ENCODE data around the gene IRF2.

Gene IRF2

DNA sequence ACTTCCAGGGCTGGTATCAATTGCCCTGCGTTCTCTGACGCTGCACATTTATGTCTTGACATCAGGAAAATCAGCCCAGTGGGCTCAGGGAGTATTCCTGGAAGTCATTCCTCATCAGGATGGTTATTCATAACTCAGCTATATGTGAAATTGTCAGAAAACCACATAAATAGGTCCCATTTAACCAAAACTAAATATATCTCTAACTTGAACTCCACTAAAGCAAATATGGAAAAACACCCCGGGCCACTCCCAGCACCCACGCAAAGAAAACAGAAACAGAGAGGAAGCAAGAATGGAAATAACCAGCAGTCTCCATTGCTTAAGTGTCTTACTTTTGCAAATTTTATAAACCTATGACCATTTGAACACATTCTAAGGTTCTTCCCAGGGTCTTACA is 112.0 kb downstream of the IRF2 start:
- DNase-seq (ENCODE audit: low spot score), result no peak
- in situ Hi-C loops (cut with MboI; ENCODE audit: low sequenced_read_pairs, unreplicated experiment), result no loop called here
- TF ChIP-seq, protein P1, sequence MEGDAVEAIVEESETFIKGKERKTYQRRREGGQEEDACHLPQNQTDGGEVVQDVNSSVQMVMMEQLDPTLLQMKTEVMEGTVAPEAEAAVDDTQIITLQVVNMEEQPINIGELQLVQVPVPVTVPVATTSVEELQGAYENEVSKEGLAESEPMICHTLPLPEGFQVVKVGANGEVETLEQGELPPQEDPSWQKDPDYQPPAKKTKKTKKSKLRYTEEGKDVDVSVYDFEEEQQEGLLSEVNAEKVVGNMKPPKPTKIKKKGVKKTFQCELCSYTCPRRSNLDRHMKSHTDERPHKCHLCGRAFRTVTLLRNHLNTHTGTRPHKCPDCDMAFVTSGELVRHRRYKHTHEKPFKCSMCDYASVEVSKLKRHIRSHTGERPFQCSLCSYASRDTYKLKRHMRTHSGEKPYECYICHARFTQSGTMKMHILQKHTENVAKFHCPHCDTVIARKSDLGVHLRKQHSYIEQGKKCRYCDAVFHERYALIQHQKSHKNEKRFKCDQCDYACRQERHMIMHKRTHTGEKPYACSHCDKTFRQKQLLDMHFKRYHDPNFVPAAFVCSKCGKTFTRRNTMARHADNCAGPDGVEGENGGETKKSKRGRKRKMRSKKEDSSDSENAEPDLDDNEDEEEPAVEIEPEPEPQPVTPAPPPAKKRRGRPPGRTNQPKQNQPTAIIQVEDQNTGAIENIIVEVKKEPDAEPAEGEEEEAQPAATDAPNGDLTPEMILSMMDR (IDR thresholded peaks at IDR 0.05; ENCODE audit: borderline replicate concordance, control extremely low read depth, extremely low read depth, insufficient read depth, missing control alignments), result no peak

DNA sequence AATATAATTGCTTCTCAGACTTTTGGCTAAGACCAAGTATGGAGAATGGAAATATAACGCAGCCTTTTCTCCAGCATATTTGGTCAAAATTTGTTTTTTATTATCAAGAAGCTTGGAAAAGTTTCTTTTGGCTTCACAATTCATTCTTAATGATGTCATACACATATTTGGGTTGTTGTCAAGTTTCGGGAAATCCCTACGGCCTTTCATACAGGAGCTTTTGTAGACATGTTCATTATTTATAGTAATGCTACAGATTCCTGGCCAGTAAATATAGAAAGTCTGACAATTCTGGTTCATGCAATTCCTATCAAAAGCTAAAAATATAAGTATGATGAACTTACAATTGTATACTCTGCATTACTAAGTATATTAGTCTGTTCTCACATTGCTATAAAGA is 112.9 kb downstream of the IRF2 start:
- in situ Hi-C loops (cut with MboI; ENCODE audit: low sequenced_read_pairs, unreplicated experiment), result no loop called here
- no peak for DNase-seq (ENCODE audit: low spot score)
- TF ChIP-seq, protein P1 (IDR thresholded peaks at IDR 0.05; ENCODE audit: borderline replicate concordance, control extremely low read depth, extremely low read depth, insufficient read depth, missing control alignments), result no peak

DNA sequence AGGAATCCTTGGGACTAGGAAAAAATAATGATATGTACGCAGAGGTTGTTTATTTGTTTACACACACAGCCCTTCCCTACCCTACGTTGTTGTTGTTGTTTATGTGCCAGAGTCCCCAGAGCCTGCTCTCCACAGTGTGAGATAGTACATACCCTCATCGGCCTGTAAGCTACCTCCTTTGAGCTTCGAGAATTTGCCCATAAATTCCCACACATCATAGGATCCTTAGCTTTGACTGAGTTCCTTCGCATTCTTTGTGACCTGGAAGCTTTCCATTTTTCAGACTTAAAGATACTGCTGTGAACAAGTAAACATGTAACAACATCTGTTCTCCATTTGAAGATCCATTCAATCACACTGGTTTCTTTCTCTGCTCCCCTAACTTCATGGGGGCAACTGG is 114.5 kb downstream of the IRF2 start:
- in situ Hi-C loops (cut with MboI; ENCODE audit: low sequenced_read_pairs, unreplicated experiment), result no loop called here
- DNase-seq (ENCODE audit: low spot score), result no peak
- TF ChIP-seq, protein P1 (IDR thresholded peaks at IDR 0.05; ENCODE audit: borderline replicate concordance, control extremely low read depth, extremely low read depth, insufficient read depth, missing control alignments), result no peak

DNA sequence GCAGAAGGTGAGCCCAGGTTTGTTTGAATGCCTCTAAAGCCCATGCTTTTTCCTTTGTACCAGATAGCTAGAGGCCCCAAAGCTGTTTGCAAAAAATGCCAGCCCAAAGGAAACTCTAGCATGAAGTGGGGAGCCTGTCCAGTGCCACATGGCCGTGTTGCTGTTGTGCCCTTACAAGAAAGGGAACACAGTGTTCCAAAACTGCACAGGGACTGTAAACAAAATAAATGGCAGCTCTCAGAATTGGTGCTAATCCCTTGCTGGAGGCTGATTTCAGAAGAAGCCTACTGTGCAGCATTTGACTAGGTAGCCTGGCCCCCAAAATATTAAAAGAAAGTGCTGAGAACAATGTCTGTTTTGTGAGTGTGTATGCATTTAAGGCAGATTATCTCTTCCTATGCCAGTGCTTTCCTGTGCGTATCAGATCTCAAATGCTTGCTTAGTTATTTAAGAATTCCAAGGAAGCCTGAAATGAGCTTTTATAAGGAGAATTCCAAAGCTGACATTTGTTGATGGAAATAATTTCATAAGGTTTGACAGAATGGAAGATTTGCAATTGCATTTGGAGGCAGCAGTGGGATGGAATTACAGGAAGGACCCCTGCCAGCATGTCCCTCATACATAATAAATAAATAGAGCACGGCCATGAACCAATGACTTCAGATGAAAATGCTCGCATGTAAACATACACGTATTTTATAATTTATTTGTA is 115.7 kb downstream of the IRF2 start:
- no peak for DNase-seq (ENCODE audit: low spot score)
- TF ChIP-seq, protein P1 (IDR thresholded peaks at IDR 0.05; ENCODE audit: borderline replicate concordance, control extremely low read depth, extremely low read depth, insufficient read depth, missing control alignments), result no peak
- in situ Hi-C loops (cut with MboI; ENCODE audit: low sequenced_read_pairs, unreplicated experiment), result no loop called here

DNA sequence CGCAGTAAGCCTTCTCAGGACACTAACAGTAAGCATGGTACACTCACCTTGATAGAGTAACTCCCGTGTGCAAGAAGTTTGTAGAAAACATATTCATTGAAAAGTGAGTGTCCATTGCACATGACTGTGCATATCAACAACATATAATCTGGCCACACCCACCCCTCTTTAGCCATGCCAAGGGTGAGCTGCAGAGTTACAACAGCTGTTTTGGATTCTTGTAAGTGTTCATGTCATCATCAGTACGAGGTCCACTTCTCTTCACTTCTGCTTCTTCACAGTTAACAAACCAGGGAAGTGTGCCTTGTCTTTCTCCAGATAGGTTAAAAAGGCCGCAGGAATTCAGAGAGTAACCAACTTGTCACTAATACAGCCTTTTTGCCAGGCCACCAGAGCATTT is 116.6 kb downstream of the IRF2 start:
- DNase-seq (ENCODE audit: low spot score), result no peak
- in situ Hi-C loops (cut with MboI; ENCODE audit: low sequenced_read_pairs, unreplicated experiment), result no loop called here
- TF ChIP-seq, protein P1 (IDR thresholded peaks at IDR 0.05; ENCODE audit: borderline replicate concordance, control extremely low read depth, extremely low read depth, insufficient read depth, missing control alignments), result no peak

DNA sequence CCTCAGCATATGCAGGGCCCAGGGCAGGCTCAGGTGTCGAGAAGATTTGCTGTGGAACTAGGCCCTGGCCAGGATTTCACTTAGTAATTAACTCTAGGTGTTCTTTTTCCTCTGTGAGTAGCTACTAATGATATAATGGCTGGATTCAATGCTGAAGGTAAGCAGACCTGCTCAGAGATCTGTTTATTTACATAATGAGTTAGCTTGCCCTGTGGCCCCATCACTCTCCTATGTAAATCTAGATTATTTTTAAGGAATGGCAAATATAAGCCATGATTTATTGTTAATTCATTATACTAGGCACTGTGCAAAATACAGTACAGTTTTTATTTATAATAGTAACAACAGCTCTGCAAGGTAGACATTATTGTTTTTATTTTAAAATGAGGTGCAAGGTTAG is 117.2 kb downstream of the IRF2 start:
- in situ Hi-C loops (cut with MboI; ENCODE audit: low sequenced_read_pairs, unreplicated experiment), result no loop called here
- no peak for DNase-seq (ENCODE audit: low spot score)
- TF ChIP-seq, protein P1 (IDR thresholded peaks at IDR 0.05; ENCODE audit: borderline replicate concordance, control extremely low read depth, extremely low read depth, insufficient read depth, missing control alignments), result no peak

All from GM13976 (cell line).